22Rv1 (cell line): ENCODE results near the gene CGREF1.

ENCODE experiments used
- ZFX ChIP-seq: fragments of 450-650 bp; IDR thresholded peaks from 2 replicates; pipeline ENCODE4 v1.6.1; 2017; ENCODE audit warnings: antibody characterized with exemption, borderline replicate concordance
- TF ChIP-seq, protein P1 (sequence below): fragments of 450-650 bp; IDR thresholded peaks from 2 replicates; pipeline ENCODE4 v1.5.1; 2017; ENCODE audit warnings: mild to moderate bottlenecking

DNA sequence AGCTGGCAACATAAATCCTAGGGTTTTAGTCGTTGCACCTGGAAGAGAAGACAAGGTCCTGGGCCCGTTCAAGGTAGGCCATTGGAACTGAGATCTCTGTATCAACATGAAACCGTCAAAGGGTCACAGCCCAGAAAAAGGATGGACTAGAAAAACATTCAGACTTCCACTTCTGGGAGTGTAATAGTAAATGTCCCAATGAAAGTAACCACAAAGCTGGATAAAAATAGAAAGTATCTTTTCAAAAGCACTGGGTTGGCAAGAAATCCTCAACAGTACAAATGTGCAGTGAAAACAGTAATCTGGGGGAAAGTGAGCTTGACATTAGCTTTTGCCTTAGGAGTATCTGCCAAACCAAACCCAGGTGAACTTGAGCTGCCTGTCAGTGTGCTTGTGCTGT lies 12.9 kb downstream of the CGREF1 start:
- TF ChIP-seq, protein P1, sequence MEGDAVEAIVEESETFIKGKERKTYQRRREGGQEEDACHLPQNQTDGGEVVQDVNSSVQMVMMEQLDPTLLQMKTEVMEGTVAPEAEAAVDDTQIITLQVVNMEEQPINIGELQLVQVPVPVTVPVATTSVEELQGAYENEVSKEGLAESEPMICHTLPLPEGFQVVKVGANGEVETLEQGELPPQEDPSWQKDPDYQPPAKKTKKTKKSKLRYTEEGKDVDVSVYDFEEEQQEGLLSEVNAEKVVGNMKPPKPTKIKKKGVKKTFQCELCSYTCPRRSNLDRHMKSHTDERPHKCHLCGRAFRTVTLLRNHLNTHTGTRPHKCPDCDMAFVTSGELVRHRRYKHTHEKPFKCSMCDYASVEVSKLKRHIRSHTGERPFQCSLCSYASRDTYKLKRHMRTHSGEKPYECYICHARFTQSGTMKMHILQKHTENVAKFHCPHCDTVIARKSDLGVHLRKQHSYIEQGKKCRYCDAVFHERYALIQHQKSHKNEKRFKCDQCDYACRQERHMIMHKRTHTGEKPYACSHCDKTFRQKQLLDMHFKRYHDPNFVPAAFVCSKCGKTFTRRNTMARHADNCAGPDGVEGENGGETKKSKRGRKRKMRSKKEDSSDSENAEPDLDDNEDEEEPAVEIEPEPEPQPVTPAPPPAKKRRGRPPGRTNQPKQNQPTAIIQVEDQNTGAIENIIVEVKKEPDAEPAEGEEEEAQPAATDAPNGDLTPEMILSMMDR: no peak
- no peak for TF ChIP-seq ZFX
